ENCODE data around the gene USP19.

The USP19 gene

GRCh38 chr3:49098429-49098828, 22.2 kb downstream of the USP19 start:
- no peak for DNase-seq

DNA sequence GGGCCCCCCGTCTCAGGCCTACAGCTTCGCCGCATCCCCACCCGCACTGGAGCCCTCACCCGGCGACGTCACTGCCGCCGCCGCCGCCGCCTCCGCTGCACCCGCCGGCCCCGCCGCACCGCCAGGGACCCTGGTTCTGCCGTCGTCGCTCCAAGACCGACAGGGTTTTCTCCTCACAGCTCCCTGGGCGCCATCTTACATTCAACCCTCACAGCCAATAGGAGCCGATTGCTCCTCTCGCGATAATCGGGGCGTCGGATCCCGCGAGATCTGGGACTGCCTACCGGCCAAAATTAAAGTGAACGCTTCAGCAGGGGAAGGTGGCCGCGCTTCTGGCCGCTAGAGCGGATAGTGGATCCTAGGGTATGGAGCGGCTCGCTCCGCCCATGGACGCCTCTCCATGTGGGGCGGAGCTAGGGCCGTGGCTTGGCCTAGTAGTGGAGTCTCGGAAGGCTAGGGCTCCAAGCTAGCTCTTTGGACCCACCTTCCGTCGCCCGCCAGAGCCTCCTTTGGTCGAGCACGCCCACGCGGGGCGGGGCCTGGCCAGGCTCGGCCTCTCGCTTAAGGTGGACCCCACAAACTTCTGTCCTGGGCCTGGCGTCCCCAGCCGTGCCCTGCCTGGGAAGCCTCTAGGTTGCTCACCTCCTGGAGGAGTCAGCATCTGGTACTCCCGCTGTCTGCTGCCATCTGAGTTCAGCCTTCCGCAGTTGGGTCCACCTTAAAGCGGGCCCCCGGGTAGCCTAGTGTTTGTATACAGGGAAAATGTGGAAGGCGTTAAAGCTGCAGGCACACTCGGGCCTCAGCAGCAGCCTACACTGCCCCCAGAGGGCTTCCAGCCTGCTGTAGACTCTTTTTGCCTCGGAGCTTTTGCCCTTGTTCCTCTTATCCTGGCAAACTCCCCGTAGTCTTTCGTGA, 26.5 kb downstream of the USP19 start, which contains the start of gene QRICH1:
TSS of gene QRICH1 (minus strand) at position 219 of the 915 bp plus-strand sequence. CDS start 17,054 bp downstream, outside the sequence.
- DNase-seq, result peak; percentile 95 to 97

- peak in 1 of 2 experiments; percentile 22 for DNase-seq
These were observed 27.4 kb downstream of the USP19 start for GRCh38 chr3:49092938-49093852.

- no peak for DNase-seq
These were observed 39.2 kb downstream of the USP19 start for GRCh38 chr3:49081429-49081828.

- DNase-seq, result no peak
These were observed 41.4 kb downstream of the USP19 start for GRCh38 chr3:49079270-49079669.

DNA sequence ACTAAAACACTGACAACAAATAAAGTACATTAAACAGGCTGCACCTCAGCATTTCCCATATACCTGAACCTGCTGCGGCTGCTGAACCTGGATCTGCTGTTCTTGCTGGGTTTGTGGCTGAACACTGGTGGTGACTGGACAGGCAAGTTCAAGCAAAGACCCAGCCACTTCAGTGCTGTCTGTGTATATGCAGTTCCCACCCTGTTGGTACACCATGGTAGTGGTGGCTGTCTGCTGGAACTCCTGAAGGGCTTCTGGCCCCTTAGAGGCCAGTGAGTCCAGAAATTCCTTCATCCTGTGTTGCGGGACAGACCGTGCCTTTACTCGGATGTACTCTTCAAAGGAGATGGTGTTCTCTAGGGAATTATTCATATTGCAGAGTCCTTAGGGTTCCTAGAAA, 44.0 kb downstream of the USP19 start:
- DNase-seq, result no peak

GRCh38 chr3:49076116-49076515, 44.5 kb downstream of the USP19 start:
- DNase-seq, result no peak
